ENCODE measurements around the gene C16orf96.

C16orf96 gene

DNA sequence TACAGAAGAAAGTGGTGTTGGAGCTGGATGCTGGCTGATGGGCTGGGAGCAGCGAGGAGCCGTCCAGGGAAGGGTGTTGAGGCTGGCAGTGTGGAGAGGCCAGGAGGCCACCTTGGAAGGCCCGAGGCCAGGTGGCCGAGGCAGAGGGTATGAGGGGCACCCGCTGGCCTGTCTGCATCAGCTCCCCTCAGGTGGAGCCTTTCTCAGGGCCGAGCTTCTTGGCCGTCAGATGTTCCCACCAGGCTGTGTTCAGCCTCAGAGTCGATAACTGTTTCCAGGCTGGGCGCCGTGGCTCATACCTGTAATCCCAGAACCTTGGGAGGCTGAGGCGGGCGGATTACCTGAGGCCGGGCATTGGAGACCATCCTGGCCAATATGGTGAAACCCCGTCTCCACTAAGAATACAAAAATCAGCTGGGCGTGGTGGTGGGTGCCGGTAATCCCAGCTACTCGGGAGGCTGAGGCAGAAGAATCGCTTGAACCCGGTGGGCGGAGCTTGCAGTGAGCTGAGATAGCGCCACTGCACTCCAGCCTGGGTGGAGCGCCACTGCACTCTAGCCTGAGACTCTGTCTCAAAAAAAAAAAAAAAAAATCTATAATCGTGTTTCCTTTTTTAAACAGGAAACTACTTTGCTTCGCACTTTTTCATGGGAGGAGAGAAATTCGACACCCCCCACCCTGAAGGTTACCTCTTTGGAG, 93.8 kb downstream of the C16orf96 start:
- no peak for DNase-seq
